ENCODE measurements around the gene TAOK3. TPM values are rescaled to one million over a fixed set of nuclear protein-coding genes. Genes with fewer than 3 reads are reported as not detected.

The TAOK3 gene
- total and polyA plus RNA-seq, 9 of the 15 experiments (the other 6 are each of a cell fraction or from before 2014, with no cell fraction given): 24.3 to 83.5 (median 47.1) TPM

GRCh38 chr12:118358612-118359540, 13.8 kb downstream of the TAOK3 start (continued):
- TF ChIP-seq ARID3A (IDR thresholded peaks at IDR 0.05; ENCODE audit: borderline replicate concordance, low read depth, low read length) (peak; percentile 16; the same call in 1 of the 2 replicates), MLLT1 (IDR thresholded peaks at IDR 0.05) (peak in 1 of 2 experiments; percentile 24; a peak in 1 of 4 replicates), ZBTB40 (IDR thresholded peaks at IDR 0.05) (peak; percentile 61), ZBTB40 (CRISPR knock-in tag; IDR thresholded peaks at IDR 0.05) (no peak), CBX1 (IDR thresholded peaks at IDR 0.05; ENCODE audit: low read depth) (no peak), POLR2A (conservative IDR thresholded peaks at IDR 0.05) (peak; percentile 52; the same call in 1 of the 2 replicates), MEIS2 (IDR thresholded peaks at IDR 0.05; ENCODE audit: partially characterized antibody) (peak; percentile 8), ELF2 (CRISPR knock-in tag; IDR thresholded peaks at IDR 0.05) (peak; percentile 35; the same call in 1 of the 2 replicates), MTF1 (CRISPR knock-in tag; IDR thresholded peaks at IDR 0.05; ENCODE audit: borderline replicate concordance) (no peak), NR2C1 (IDR thresholded peaks at IDR 0.05) (peak; percentile 82), NR2C1 (tag; IDR thresholded peaks at IDR 0.05) (peak; percentile 91), TBP (optimal IDR thresholded peaks at IDR 0.05; ENCODE audit: low read depth, low read length) (peak; percentile 28), RBBP5 (IDR thresholded peaks at IDR 0.05; ENCODE audit: borderline replicate concordance, insufficient read depth, low read length, poor library complexity, severe bottlenecking) (no peak)

Measured in K562 (cell line).